ENCODE data around the gene MRPL37. TPM values are rescaled to one million over a fixed set of nuclear protein-coding genes. Genes with fewer than 3 reads are reported as not detected.

MRPL37 gene
- total and polyA plus RNA-seq, 2 of the 8 experiments (the other 6 are each of a cell fraction or from before 2014, with no cell fraction given) = 45.5 to 126 TPM

DNA sequence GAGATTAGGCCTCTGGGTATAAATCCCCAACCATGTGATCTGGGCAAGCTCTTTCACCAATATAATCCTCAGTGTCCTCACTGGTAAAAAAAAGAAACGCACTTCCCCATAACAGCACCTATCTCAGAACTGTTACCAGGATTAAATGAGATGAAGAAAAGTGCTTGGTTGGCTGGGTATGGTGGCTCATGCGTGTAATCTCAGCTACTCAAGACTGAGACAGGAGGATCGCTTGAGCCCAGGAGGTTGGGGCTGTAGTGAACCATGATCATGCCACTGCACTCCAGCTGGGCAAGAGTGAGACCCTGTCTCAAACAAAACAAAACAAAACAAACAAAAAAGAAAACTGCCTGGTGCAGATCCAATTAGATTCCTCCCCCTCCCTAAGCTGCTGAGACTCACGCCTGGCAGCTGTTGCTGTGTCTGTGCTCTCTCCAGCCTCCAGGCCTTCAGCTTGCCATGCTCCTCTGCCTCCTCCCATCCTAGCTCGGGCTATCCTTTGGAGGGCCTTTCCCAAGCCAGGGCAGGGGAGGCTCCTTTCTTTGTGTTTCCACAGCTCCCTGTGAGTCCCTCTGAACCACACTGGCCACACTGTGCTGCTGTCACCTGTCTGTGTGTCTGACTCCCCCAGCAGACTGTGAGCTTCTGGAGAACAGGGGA, 19.1 kb upstream of the MRPL37 start:
- Histone ChIP-seq H3K23ac (ENCODE audit: insufficient read length) (no peak overlapping the region), H3K56ac (replicated peaks; ENCODE audit: insufficient read length, low read depth, low read length) (no peak overlapping the region), H3K4ac (replicated peaks; ENCODE audit: insufficient read length, low read depth, low read length) (no peak overlapping the region), H3K14ac (ENCODE audit: insufficient read length) (no peak overlapping the region), H3K27ac (ENCODE audit: low read depth, low read length) (no peak overlapping the region), H4K5ac (ENCODE audit: insufficient read length, low read depth, low read length) (no peak overlapping the region), H3K4me2 (ENCODE audit: insufficient read depth in 1 of 2, low read depth in 2 of 2, low read length in 2 of 2) (no peak overlapping the region), H3K36me3 (ENCODE audit: control insufficient read depth in 2 of 4, insufficient read depth in 4 of 4, low read length in 3 of 4) (no peaks in the 10 kb centered on the region; a peak in 1 of 8 replicates), H3K4me3 (ENCODE audit: extremely low read depth in 1 of 4, insufficient read depth in 2 of 4, low read depth in 3 of 4, low read length in 4 of 4) (no peak overlapping the region), H3K18ac (ENCODE audit: extremely low read depth, low read length) (no peak overlapping the region), H2AFZ (ENCODE audit: low read length) (no peak overlapping the region), H3K79me1 (ENCODE audit: low read depth, low read length) (no peaks in the 10 kb centered on the region), H2BK12ac (ENCODE audit: low read depth, low read length) (no peak overlapping the region), H3K9me3 (ENCODE audit: insufficient read depth in 2 of 2, low read depth in 1 of 2, low read length in 1 of 2) (no peaks in the 10 kb centered on the region), H2BK120ac (replicated peaks; ENCODE audit: low read depth, low read length) (no peak overlapping the region), H2BK5ac (ENCODE audit: low read depth, low read length) (no peak overlapping the region), H2BK20ac (ENCODE audit: low read length) (no peak overlapping the region), H3K4me1 (replicated peaks in 1 of 4; ENCODE audit: control insufficient read depth in 3 of 4, insufficient read depth in 4 of 4, low read length in 3 of 4) (no peaks in the 10 kb centered on the region), H2AK5ac (ENCODE audit: low read depth, low read length) (no peak overlapping the region), H2BK15ac (ENCODE audit: low read length) (no peak overlapping the region), H3K79me2 (ENCODE audit: control insufficient read depth in 1 of 2, insufficient read depth in 2 of 2, low read length in 2 of 2) (no peaks in the 10 kb centered on the region), H4K91ac (replicated peaks; ENCODE audit: insufficient read length, low read length) (no peak overlapping the region), H4K20me1 (replicated peaks in 1 of 2; ENCODE audit: control insufficient read depth in 1 of 2, insufficient read depth in 2 of 2, low read length in 2 of 2) (peaks cover 0 to 5% of the 10 kb centered on the region in 2 experiments), H4K8ac (ENCODE audit: extremely low read depth, insufficient read depth, low read length) (no peak overlapping the region), H3K27me3 (replicated peaks in 1 of 4; ENCODE audit: control insufficient read depth in 3 of 4, extremely low read depth in 1 of 4, insufficient read depth in 3 of 4, low read length in 3 of 4) (no peaks in the 10 kb centered on the region), H3K23me2 (ENCODE audit: low read depth, low read length) (no peaks in the 10 kb centered on the region), H3K9ac (replicated peaks in 1 of 4; ENCODE audit: extremely low read depth in 1 of 4, low read depth in 3 of 4, low read length in 3 of 4) (no peak overlapping the region; a peak in 1 of 7 replicates)
- no peak for TF ChIP-seq BRCA1 (IDR thresholded peaks at IDR 0.05; ENCODE audit: low read depth, low read length)
- no peak for TF ChIP-seq RFX5 (IDR thresholded peaks at IDR 0.05; ENCODE audit: borderline replicate concordance, low read depth, low read length)
- POLR2A ChIA-PET (ENCODE audit: partially characterized antibody) = no interaction called here
- 94% methylated on average over 5 of the region's 5 CpGs; no CpG with 5 or more reads in 1 of the 2 experiments for WGBS, 2 experiments (ENCODE audit: extremely low coverage in 1 of 2, insufficient coverage in 1 of 2, insufficient read length in 1 of 2, insufficient replicate concordance in 2 of 2, low coverage in 1 of 2, low lambda C conversion rate in 2 of 2, missing lambda C conversion rate in 1 of 2)
- FAIRE-seq (no peak), DNase-seq (ENCODE audit: low read depth in 1 of 2, low spot score in 2 of 2) (no peak)
- CTCF ChIA-PET (ENCODE audit: partially characterized antibody) = interaction anchor here (0.6 to 6.5 kb wide), 39 partner anchors 10 to 329 kb away, joined by 3 to 55 read pairs (median 5); partner anchors contain the start of genes CDCP2, CYB5RL and MRPL37

All from H1 (cell line).